IPS-15b (cell line): ENCODE data around the gene DNAJC21.

ENCODE experiments used
- H3K27me3 ChIP-seq: one replicate; pipeline ENCODE4 v1.6.1; 2013; ENCODE audit warnings: low read length; ENCODE audit not compliant: control insufficient read depth, insufficient read depth
- H3K36me3 ChIP-seq: one replicate; pipeline ENCODE4 v1.6.1; 2013; ENCODE audit warnings: low read length; ENCODE audit not compliant: control insufficient read depth, insufficient read depth
- H3K4me1 ChIP-seq: one replicate; pipeline ENCODE4 v1.6.1; 2013; ENCODE audit warnings: mild to moderate bottlenecking, low read length; ENCODE audit not compliant: control insufficient read depth, insufficient read depth
- H3K4me3 ChIP-seq: one replicate; pipeline ENCODE4 v1.5.1; 2013; ENCODE audit warnings: low read depth, low read length
- H3K9ac ChIP-seq: one replicate; pipeline ENCODE4 v1.6.1; 2013; ENCODE audit warnings: low read depth, mild to moderate bottlenecking, low read length
- H3K9me3 ChIP-seq: one replicate; pipeline ENCODE4 v1.6.1; 2013; ENCODE audit warnings: mild to moderate bottlenecking, low read length; ENCODE audit not compliant: control insufficient read depth, insufficient read depth

The DNAJC21 gene

GRCh38 chr5:34986965-34987364 is 57.6 kb downstream of the DNAJC21 start:
- Histone ChIP-seq H3K36me3 (no peaks in the 10 kb centered on the region), H3K4me3 (no peak overlapping the region), H3K4me1 (peaks cover 2% of the 10 kb centered on the region), H3K9ac (no peak overlapping the region), H3K9me3 (peaks cover 4% of the 10 kb centered on the region), H3K27me3 (no peaks in the 10 kb centered on the region)

- H3K9me3 ChIP-seq, result no peaks in the 10 kb centered on the region
- no peaks in the 10 kb centered on the region for H3K4me1 ChIP-seq
- no peaks in the 10 kb centered on the region for H3K36me3 ChIP-seq
- no peaks in the 10 kb centered on the region for H3K27me3 ChIP-seq
- no peak overlapping the region for H3K4me3 ChIP-seq
- H3K9ac ChIP-seq, result no peak overlapping the region
Measured at GRCh38 chr5:34991486-34992238, 62.3 kb downstream of the DNAJC21 start.

- H3K9ac ChIP-seq, result no peak overlapping the region
- H3K27me3 ChIP-seq, result no peaks in the 10 kb centered on the region
- no peaks in the 10 kb centered on the region for H3K36me3 ChIP-seq
- H3K4me1 ChIP-seq, result no peaks in the 10 kb centered on the region
- no peaks in the 10 kb centered on the region for H3K9me3 ChIP-seq
- H3K4me3 ChIP-seq, result no peak overlapping the region
Measured at GRCh38 chr5:34993951-34994350, 64.6 kb downstream of the DNAJC21 start.

- Histone ChIP-seq H3K9me3 (no peaks in the 10 kb centered on the region), H3K27me3 (no peaks in the 10 kb centered on the region), H3K36me3 (no peaks in the 10 kb centered on the region), H3K9ac (no peak overlapping the region), H3K4me1 (no peaks in the 10 kb centered on the region), H3K4me3 (no peak overlapping the region)
Measured at GRCh38 chr5:34996261-34996660, 66.9 kb downstream of the DNAJC21 start.

GRCh38 chr5:34998058-34998789 is 68.9 kb downstream of the DNAJC21 start:
- Histone ChIP-seq H3K4me1 (no peaks in the 10 kb centered on the region), H3K9ac (no peak overlapping the region), H3K36me3 (no peaks in the 10 kb centered on the region), H3K9me3 (no peaks in the 10 kb centered on the region), H3K27me3 (no peaks in the 10 kb centered on the region), H3K4me3 (no peak overlapping the region)

- H3K4me1 ChIP-seq, result peaks cover 6% of the 10 kb centered on the region
- no peaks in the 10 kb centered on the region for H3K36me3 ChIP-seq
- H3K9ac ChIP-seq, result no peak overlapping the region
- no peaks in the 10 kb centered on the region for H3K27me3 ChIP-seq
- H3K4me3 ChIP-seq, result no peak overlapping the region
- no peaks in the 10 kb centered on the region for H3K9me3 ChIP-seq
Measured at GRCh38 chr5:35001842-35002241, 72.5 kb downstream of the DNAJC21 start.

- Histone ChIP-seq H3K9me3 (no peaks in the 10 kb centered on the region), H3K9ac (no peak overlapping the region), H3K4me1 (peaks cover 6% of the 10 kb centered on the region), H3K4me3 (no peak overlapping the region), H3K27me3 (no peaks in the 10 kb centered on the region), H3K36me3 (no peaks in the 10 kb centered on the region)
Measured at GRCh38 chr5:35002459-35002858, 73.1 kb downstream of the DNAJC21 start.

GRCh38 chr5:35003018-35003957 is 73.9 kb downstream of the DNAJC21 start:
- Histone ChIP-seq H3K4me3 (no peak overlapping the region), H3K27me3 (no peaks in the 10 kb centered on the region), H3K4me1 (peaks cover 6% of the 10 kb centered on the region), H3K36me3 (no peaks in the 10 kb centered on the region), H3K9ac (no peak overlapping the region), H3K9me3 (no peaks in the 10 kb centered on the region)

- H3K36me3 ChIP-seq, result no peaks in the 10 kb centered on the region
- peaks cover 6% of the 10 kb centered on the region for H3K4me1 ChIP-seq
- H3K27me3 ChIP-seq, result no peaks in the 10 kb centered on the region
- no peak overlapping the region for H3K4me3 ChIP-seq
- peak overlapping the region; percentile 24 for H3K9ac ChIP-seq
- no peaks in the 10 kb centered on the region for H3K9me3 ChIP-seq
Measured at GRCh38 chr5:35004200-35004599, 74.8 kb downstream of the DNAJC21 start.

- Histone ChIP-seq H3K27me3 (no peaks in the 10 kb centered on the region), H3K4me1 (peaks cover 6% of the 10 kb centered on the region), H3K9ac (no peak overlapping the region), H3K4me3 (no peak overlapping the region), H3K36me3 (no peaks in the 10 kb centered on the region), H3K9me3 (no peaks in the 10 kb centered on the region)
Measured at GRCh38 chr5:35004771-35005170, 75.4 kb downstream of the DNAJC21 start.
